ENCODE data around the gene MPV17L2. TPM values are rescaled to one million over a fixed set of nuclear protein-coding genes. Genes with fewer than 3 reads are reported as not detected.

The MPV17L2 gene
- total and polyA plus RNA-seq, 2 experiments from 2014 or later, result 38.7 to 81.3 TPM

DNA sequence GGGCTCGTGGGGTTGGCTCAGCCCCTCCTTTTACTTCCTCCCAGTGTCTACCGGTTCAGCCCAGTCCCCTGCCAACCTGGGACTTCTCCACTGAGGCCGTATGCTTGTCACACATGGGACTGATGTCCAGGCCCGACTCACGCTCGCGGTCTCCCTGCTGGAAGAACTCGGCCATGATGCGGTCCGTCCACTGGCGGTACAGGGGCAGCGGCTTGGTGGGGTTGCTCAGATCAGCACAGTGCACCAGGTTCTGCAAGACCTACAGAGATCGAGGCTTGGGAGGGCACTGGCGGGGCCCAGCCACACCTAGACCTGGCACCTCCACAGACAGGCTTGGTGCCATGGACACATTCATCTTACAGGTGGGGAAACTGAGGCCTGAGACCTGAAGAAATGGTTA is 18.7 kb downstream of the MPV17L2 start:
- TF ChIP-seq POLR2AphosphoS5 (IDR thresholded peaks at IDR 0.05; ENCODE audit: low read depth) (no peak), EZH2phosphoT487 (IDR thresholded peaks at IDR 0.05; ENCODE audit: unreplicated experiment) (no peak), STAT1 (IDR thresholded peaks at IDR 0.05; ENCODE audit: unreplicated experiment) (no peak), CREB1 (CRISPR knock-in tag; IDR thresholded peaks at IDR 0.05; ENCODE audit: low read depth) (no peak), NANOG (IDR thresholded peaks at IDR 0.05; ENCODE audit: borderline replicate concordance) (no peak), EZH2 (IDR thresholded peaks at IDR 0.05; ENCODE audit: low read depth, unreplicated experiment) (no peak), JUNB (IDR thresholded peaks at IDR 0.05; ENCODE audit: unreplicated experiment) (no peak), ZNF331 (CRISPR knock-in tag; IDR thresholded peaks at IDR 0.05; ENCODE audit: low read depth) (no peak), ZNF114 (CRISPR knock-in tag; IDR thresholded peaks at IDR 0.05) (no peak)
- TF ChIP-seq, protein P1, sequence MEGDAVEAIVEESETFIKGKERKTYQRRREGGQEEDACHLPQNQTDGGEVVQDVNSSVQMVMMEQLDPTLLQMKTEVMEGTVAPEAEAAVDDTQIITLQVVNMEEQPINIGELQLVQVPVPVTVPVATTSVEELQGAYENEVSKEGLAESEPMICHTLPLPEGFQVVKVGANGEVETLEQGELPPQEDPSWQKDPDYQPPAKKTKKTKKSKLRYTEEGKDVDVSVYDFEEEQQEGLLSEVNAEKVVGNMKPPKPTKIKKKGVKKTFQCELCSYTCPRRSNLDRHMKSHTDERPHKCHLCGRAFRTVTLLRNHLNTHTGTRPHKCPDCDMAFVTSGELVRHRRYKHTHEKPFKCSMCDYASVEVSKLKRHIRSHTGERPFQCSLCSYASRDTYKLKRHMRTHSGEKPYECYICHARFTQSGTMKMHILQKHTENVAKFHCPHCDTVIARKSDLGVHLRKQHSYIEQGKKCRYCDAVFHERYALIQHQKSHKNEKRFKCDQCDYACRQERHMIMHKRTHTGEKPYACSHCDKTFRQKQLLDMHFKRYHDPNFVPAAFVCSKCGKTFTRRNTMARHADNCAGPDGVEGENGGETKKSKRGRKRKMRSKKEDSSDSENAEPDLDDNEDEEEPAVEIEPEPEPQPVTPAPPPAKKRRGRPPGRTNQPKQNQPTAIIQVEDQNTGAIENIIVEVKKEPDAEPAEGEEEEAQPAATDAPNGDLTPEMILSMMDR (conservative IDR thresholded peaks at IDR 0.05; ENCODE audit: low read depth in 2 of 2), result no peak
- TF ChIP-seq, protein P2, sequence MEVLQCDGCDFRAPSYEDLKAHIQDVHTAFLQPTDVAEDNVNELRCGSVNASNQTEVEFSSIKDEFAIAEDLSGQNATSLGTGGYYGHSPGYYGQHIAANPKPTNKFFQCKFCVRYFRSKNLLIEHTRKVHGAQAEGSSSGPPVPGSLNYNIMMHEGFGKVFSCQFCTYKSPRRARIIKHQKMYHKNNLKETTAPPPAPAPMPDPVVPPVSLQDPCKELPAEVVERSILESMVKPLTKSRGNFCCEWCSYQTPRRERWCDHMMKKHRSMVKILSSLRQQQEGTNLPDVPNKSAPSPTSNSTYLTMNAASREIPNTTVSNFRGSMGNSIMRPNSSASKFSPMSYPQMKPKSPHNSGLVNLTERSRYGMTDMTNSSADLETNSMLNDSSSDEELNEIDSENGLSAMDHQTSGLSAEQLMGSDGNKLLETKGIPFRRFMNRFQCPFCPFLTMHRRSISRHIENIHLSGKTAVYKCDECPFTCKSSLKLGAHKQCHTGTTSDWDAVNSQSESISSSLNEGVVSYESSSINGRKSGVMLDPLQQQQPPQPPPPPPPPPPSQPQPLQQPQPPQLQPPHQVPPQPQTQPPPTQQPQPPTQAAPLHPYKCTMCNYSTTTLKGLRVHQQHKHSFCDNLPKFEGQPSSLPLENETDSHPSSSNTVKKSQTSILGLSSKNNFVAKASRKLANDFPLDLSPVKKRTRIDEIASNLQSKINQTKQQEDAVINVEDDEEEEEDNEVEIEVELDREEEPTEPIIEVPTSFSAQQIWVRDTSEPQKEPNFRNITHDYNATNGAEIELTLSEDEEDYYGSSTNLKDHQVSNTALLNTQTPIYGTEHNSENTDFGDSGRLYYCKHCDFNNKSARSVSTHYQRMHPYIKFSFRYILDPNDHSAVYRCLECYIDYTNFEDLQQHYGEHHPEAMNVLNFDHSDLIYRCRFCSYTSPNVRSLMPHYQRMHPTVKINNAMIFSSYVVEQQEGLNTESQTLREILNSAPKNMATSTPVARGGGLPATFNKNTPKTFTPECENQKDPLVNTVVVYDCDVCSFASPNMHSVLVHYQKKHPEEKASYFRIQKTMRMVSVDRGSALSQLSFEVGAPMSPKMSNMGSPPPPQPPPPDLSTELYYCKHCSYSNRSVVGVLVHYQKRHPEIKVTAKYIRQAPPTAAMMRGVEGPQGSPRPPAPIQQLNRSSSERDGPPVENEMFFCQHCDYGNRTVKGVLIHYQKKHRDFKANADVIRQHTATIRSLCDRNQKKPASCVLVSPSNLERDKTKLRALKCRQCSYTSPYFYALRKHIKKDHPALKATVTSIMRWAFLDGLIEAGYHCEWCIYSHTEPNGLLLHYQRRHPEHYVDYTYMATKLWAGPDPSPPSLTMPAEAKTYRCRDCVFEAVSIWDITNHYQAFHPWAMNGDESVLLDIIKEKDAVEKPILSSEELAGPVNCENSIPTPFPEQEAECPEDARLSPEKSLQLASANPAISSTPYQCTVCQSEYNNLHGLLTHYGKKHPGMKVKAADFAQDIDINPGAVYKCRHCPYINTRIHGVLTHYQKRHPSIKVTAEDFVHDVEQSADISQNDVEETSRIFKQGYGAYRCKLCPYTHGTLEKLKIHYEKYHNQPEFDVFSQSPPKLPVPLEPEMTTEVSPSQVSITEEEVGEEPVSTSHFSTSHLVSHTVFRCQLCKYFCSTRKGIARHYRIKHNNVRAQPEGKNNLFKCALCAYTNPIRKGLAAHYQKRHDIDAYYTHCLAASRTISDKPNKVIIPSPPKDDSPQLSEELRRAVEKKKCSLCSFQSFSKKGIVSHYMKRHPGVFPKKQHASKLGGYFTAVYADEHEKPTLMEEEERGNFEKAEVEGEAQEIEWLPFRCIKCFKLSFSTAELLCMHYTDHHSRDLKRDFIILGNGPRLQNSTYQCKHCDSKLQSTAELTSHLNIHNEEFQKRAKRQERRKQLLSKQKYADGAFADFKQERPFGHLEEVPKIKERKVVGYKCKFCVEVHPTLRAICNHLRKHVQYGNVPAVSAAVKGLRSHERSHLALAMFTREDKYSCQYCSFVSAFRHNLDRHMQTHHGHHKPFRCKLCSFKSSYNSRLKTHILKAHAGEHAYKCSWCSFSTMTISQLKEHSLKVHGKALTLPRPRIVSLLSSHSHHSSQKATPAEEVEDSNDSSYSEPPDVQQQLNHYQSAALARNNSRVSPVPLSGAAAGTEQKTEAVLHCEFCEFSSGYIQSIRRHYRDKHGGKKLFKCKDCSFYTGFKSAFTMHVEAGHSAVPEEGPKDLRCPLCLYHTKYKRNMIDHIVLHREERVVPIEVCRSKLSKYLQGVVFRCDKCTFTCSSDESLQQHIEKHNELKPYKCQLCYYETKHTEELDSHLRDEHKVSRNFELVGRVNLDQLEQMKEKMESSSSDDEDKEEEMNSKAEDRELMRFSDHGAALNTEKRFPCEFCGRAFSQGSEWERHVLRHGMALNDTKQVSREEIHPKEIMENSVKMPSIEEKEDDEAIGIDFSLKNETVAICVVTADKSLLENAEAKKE (CRISPR knock-in tag; IDR thresholded peaks at IDR 0.05), result no peak
- TF ChIP-seq, protein P3, sequence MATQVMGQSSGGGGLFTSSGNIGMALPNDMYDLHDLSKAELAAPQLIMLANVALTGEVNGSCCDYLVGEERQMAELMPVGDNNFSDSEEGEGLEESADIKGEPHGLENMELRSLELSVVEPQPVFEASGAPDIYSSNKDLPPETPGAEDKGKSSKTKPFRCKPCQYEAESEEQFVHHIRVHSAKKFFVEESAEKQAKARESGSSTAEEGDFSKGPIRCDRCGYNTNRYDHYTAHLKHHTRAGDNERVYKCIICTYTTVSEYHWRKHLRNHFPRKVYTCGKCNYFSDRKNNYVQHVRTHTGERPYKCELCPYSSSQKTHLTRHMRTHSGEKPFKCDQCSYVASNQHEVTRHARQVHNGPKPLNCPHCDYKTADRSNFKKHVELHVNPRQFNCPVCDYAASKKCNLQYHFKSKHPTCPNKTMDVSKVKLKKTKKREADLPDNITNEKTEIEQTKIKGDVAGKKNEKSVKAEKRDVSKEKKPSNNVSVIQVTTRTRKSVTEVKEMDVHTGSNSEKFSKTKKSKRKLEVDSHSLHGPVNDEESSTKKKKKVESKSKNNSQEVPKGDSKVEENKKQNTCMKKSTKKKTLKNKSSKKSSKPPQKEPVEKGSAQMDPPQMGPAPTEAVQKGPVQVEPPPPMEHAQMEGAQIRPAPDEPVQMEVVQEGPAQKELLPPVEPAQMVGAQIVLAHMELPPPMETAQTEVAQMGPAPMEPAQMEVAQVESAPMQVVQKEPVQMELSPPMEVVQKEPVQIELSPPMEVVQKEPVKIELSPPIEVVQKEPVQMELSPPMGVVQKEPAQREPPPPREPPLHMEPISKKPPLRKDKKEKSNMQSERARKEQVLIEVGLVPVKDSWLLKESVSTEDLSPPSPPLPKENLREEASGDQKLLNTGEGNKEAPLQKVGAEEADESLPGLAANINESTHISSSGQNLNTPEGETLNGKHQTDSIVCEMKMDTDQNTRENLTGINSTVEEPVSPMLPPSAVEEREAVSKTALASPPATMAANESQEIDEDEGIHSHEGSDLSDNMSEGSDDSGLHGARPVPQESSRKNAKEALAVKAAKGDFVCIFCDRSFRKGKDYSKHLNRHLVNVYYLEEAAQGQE (IDR thresholded peaks at IDR 0.05; ENCODE audit: unreplicated experiment), result no peak
- TF ChIP-seq, protein P4, sequence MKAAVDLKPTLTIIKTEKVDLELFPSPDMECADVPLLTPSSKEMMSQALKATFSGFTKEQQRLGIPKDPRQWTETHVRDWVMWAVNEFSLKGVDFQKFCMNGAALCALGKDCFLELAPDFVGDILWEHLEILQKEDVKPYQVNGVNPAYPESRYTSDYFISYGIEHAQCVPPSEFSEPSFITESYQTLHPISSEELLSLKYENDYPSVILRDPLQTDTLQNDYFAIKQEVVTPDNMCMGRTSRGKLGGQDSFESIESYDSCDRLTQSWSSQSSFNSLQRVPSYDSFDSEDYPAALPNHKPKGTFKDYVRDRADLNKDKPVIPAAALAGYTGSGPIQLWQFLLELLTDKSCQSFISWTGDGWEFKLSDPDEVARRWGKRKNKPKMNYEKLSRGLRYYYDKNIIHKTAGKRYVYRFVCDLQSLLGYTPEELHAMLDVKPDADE (IDR thresholded peaks at IDR 0.05), result no peak
- no peak overlapping the region for H3K4me3 ChIP-seq
- ATAC-seq (no peak), DNase-seq (ENCODE audit: low spot score) (no peak)
- H3K4me1 ChIP-seq (ENCODE audit: insufficient read depth), result no peaks in the 10 kb centered on the region; the same call in none of the 2 replicates
- no peak overlapping the region for H3K4me2 ChIP-seq
- H3K27me3 ChIP-seq (ENCODE audit: insufficient read depth), result no peaks in the 10 kb centered on the region
- Mint-ChIP-seq H3K27me3 (ENCODE audit: insufficient read depth, low read depth, poor library complexity) (peaks cover 9% of the 10 kb centered on the region), H3K4me1 (peaks cover 9% of the 10 kb centered on the region; the same call in 2 of the 3 replicates), H3K36me3 (ENCODE audit: low read depth) (no peaks in the 10 kb centered on the region), H3K9me3 (no peaks in the 10 kb centered on the region), H3K4me3 (no peak overlapping the region), H3K27ac (no peak overlapping the region)
- no peak overlapping the region for H3K27ac ChIP-seq (ENCODE audit: low read depth)
- no peak overlapping the region for H2AFZ ChIP-seq
- H3K9me2 ChIP-seq (ENCODE audit: insufficient read depth), result no peaks in the 10 kb centered on the region
- H3K36me3 ChIP-seq (ENCODE audit: insufficient read depth), result no peaks in the 10 kb centered on the region
- 0 out of 2 replicates have a peak, but pooled peaks cover 7% of the 10 kb centered on the region for H3F3A ChIP-seq (replicated peaks; ENCODE audit: low read depth)
- H4K20me1 ChIP-seq (replicated peaks; ENCODE audit: insufficient read depth), result no peaks in the 10 kb centered on the region
- H3K79me2 ChIP-seq (replicated peaks; ENCODE audit: insufficient read depth), result no peaks in the 10 kb centered on the region

Data from GM23338 (cell line).